HepG2 (cell line): ENCODE data around the gene CCDC174. TPM values are rescaled to one million over a fixed set of nuclear protein-coding genes. Genes with fewer than 3 reads are reported as not detected.

Experiments used
- ATAC-seq: fragments of 200-7000 bp; cut with Tn5 transposase; 3 replicates; pipeline ENCODE4 v1.9.1; 2020; ENCODE audit warnings: mild to moderate bottlenecking, moderate library complexity
- BruUV-seq: library from RNA; stranded (reverse); fragments of 400-500 nt; replicated peaks from 2 replicates; lab custom pipeline; 2021; lab: Mats Ljungman, UMichigan
- CTCF ChIA-PET: fragments of 300-600 bp; formaldehyde crosslinking; extraction: SDS; loops from one replicate; lab custom pipeline; 2021; ENCODE audit warnings: low total read pairs, inconsistent platforms, low intra/inter-chr PET ratio; lab: Yijun Ruan, JAX
- POLR2A ChIA-PET: fragments of 350-600 bp; sonication (Branson Sonifier 250); formaldehyde crosslinking; loops from one replicate; lab custom pipeline; 2020; ENCODE audit warnings: antibody characterized with exemption, inconsistent platforms; lab: Yijun Ruan, JAX
- DNase-seq: peaks from one replicate; pipeline ENCODE4 v3.0.0-alpha.2; 2015; ENCODE audit warnings: low spot score
- FAIRE-seq: peaks from 3 replicates; lab custom pipeline; 2011; peaks lifted over from hg19 to GRCh38; lab: Jason Lieb, UNC
- H2AFZ ChIP-seq: one replicate; pipeline ENCODE4 v1.6.1; 2011; ENCODE audit warnings: low read length, inconsistent platforms
- H3K27ac ChIP-seq: fragments of 300-600 bp; 3 replicates; pipeline ENCODE4 v1.8.0; 2011; ENCODE audit warnings: mixed run types, mild to moderate bottlenecking, mixed read lengths, low read length, inconsistent platforms; ENCODE audit not compliant: insufficient read depth; ENCODE audit errors: extremely low read length
- H3K27me3 ChIP-seq, 2 experiments: fragments of 200-600 bp in 1 of 2; 2 replicates in 1 of 2; 3 replicates in 1 of 2; pipeline versions ENCODE4 v1.6.0 to v1.8.0; 2011; ENCODE audit warnings: low read length in 2 of 2, mild to moderate bottlenecking in 2 of 2, moderate library complexity in 2 of 2, inconsistent platforms in 1 of 2; ENCODE audit not compliant: insufficient read depth in 2 of 2, control insufficient read depth in 1 of 2
- H3K36me3 ChIP-seq, 2 experiments: fragments of 200-600 bp in 1 of 2; replicated peaks in 1 of 2; 2 replicates in 1 of 2; 3 replicates in 1 of 2; pipeline versions ENCODE4 v1.5.1 to v1.8.0; 2011; ENCODE audit warnings: low read length in 2 of 2, inconsistent platforms in 1 of 2; ENCODE audit not compliant: insufficient read depth in 2 of 2, control insufficient read depth in 1 of 2
- H3K4me1 ChIP-seq: 2 replicates; pipeline ENCODE4 v1.5.1; 2012; ENCODE audit warnings: low read length, inconsistent platforms; ENCODE audit not compliant: insufficient read depth
- H3K4me2 ChIP-seq: 2 replicates; pipeline ENCODE4 v1.6.0; 2011; ENCODE audit warnings: low read depth, low read length, inconsistent platforms
- H3K4me3 ChIP-seq, 3 experiments: fragments of 200-600 bp in 1 of 3; sonication (generic), shearing (Covaris generic) in 1 of 3; replicated peaks in 1 of 3; 2 replicates each; pipeline ENCODE4 v1.5.1; 2011 to 2016; ENCODE audit warnings: low read length in 3 of 3, inconsistent platforms in 2 of 3, low read depth in 2 of 3, mild to moderate bottlenecking in 2 of 3, control low read depth in 1 of 3, mixed read lengths in 1 of 3; ENCODE audit not compliant: insufficient read depth in 1 of 3
- H3K79me2 ChIP-seq: one replicate; pipeline ENCODE4 v1.6.1; 2011; ENCODE audit warnings: low read length, inconsistent platforms; ENCODE audit not compliant: insufficient read depth
- H3K9ac ChIP-seq: 2 replicates; pipeline ENCODE4 v1.6.0; 2011; ENCODE audit warnings: mild to moderate bottlenecking, low read depth, low read length, inconsistent platforms; ENCODE audit not compliant: insufficient read depth
- H3K9me3 ChIP-seq: 2 replicates; pipeline ENCODE4 v1.5.1; 2012; ENCODE audit warnings: mild to moderate bottlenecking, low read length
- H4K20me1 ChIP-seq: 2 replicates; pipeline ENCODE4 v1.6.0; 2011; ENCODE audit warnings: inconsistent platforms, mild to moderate bottlenecking, low read length, moderate library complexity; ENCODE audit not compliant: insufficient read depth
- CBFB ChIP-seq: sonication (generic); formaldehyde crosslinking; IDR thresholded peaks from 2 replicates; pipeline ENCODE4 v1.4.0; 2020; ENCODE audit warnings: missing genetic modification reagents
- EZH2 ChIP-seq: conservative IDR thresholded peaks from 2 replicates; pipeline ENCODE4 v1.6.1; 2012; ENCODE audit warnings: mild to moderate bottlenecking, low read depth, low read length, moderate library complexity
- PLSCR1 ChIP-seq: sonication (generic); formaldehyde crosslinking; IDR thresholded peaks from 2 replicates; pipeline ENCODE4 v1.5.0; 2020; ENCODE audit warnings: missing genetic modification reagents, mild to moderate bottlenecking, borderline replicate concordance
- ZNF12 ChIP-seq: sonication (generic); formaldehyde crosslinking; IDR thresholded peaks from 2 replicates; pipeline ENCODE4 v1.5.0; 2020; ENCODE audit warnings: missing genetic modification reagents
- ZNF549 ChIP-seq: sonication (generic); formaldehyde crosslinking; IDR thresholded peaks from 2 replicates; pipeline ENCODE4 v1.5.0; 2020; ENCODE audit warnings: missing genetic modification reagents
- ZNF576 ChIP-seq: sonication (generic); formaldehyde crosslinking; IDR thresholded peaks from 2 replicates; pipeline ENCODE4 v1.4.0; 2020; ENCODE audit warnings: mild to moderate bottlenecking, missing genetic modification reagents
- ZNF687 ChIP-seq: sonication (generic); formaldehyde crosslinking; IDR thresholded peaks from 2 replicates; pipeline ENCODE4 v1.5.1; 2020; ENCODE audit warnings: mild to moderate bottlenecking, missing genetic modification reagents, moderate library complexity
- WGBS: methylation state at CpG from one replicate; pipeline ENCODE4 v1.1.6; 2017; ENCODE audit warnings: low lambda C conversion rate; 5-methylcytosine and 5-hydroxymethylcytosine counted together
- in situ Hi-C: cut with HindIII; loops from 2 replicates; pipeline ENCODE4 v1.10.0; 2017; ENCODE audit warnings: low pct_unique_long_range_greater_than_20kb; ENCODE audit not compliant: extremely low pct_ligation_motif_present
- intact Hi-C: fragments of 100-400 bp; cut with micrococcal nuclease; formaldehyde crosslinking; loops from one replicate; pipeline ENCODE4 v1.10.0; 2022; ENCODE audit not compliant: unreplicated experiment
- polyA plus RNA-seq, 8 experiments: library from polyadenylated mRNA; depleted of rRNA in 3 of 8; stranded (reverse) in 7 of 8; unstranded in 1 of 8; fragments of >200 nt; fragmentation: Illumina TruSeq in 4 of 8; extraction: Trizol in 4 of 8; gene quantifications; 2 replicates each; pipeline versions ENCODE4 v1.2.1 to v1.2.3, GENCODE V29; 2011 to 2016; ENCODE audit warnings: low read depth in 4 of 8, missing spikeins in 1 of 8, mixed read lengths in 1 of 8; ENCODE audit not compliant: insufficient read depth in 1 of 8
- total RNA-seq, 5 experiments: library from RNA; depleted of rRNA; stranded (reverse); fragments of >200 nt; fragmentation: Illumina TruSeq; extraction: Trizol; gene quantifications; 2 replicates each; pipeline ENCODE4 v1.2.3, GENCODE V29; 2016; ENCODE audit warnings: low read depth in 1 of 5

Gene CCDC174
- total and polyA plus RNA-seq, 2 of the 13 experiments (the other 11 are each of a cell fraction or from before 2014, with no cell fraction given) = 5.4 to 11.0 TPM

GRCh38 chr3:14699643-14700042 is 48.1 kb downstream of the CCDC174 start:
- no peak for ATAC-seq
- Histone ChIP-seq H3K9ac (no peak overlapping the region), H3K4me2 (no peak overlapping the region), H3K27ac (no peak overlapping the region), H2AFZ (no peak overlapping the region), H3K27me3 (no peaks in the 10 kb centered on the region; a peak in 1 of 5 replicates), H3K4me3 (no peak overlapping the region), H3K4me1 (no peaks in the 10 kb centered on the region), H3K36me3 (no peaks in the 10 kb centered on the region), H4K20me1 (no peaks in the 10 kb centered on the region), H3K79me2 (no peaks in the 10 kb centered on the region), H3K9me3 (no peaks in the 10 kb centered on the region)
- intact Hi-C loops = loop anchor here (5.0 kb wide), 1 partner anchor 908 kb away; no protein-coding TSS in a partner anchor
- FAIRE-seq = no peak
- no peak for DNase-seq
- CTCF ChIA-PET = no interaction called here
- TF ChIP-seq ZNF687 (CRISPR knock-in tag) = no peak
- TF ChIP-seq PLSCR1 = no peak
- TF ChIP-seq ZNF12 (CRISPR knock-in tag) = no peak
- TF ChIP-seq ZNF549 (CRISPR knock-in tag) = no peak
- TF ChIP-seq CBFB = no peak
- TF ChIP-seq ZNF576 (CRISPR knock-in tag) = no peak
- TF ChIP-seq EZH2 = no peak
- POLR2A ChIA-PET = no interaction called here
- in situ Hi-C loops = no loop called here
- WGBS = no CpG with 5 or more reads among the region's 1 CpG
- BruUV-seq = no TSS peak
